CD4-positive, alpha-beta T cell (primary cell): ENCODE results near the gene FAM209B. TPM values are rescaled to one million over a fixed set of nuclear protein-coding genes. Genes with fewer than 3 reads are reported as not detected.
"Not testable (repeated sequence)": the region's sequence is repeated elsewhere in the genome, so short reads cannot be mapped to it uniquely, and the experiment has no call there.

Source experiments
- ATAC-seq: fragments of 200-7000 bp; cut with Tn5 transposase; one replicate; pipeline ENCODE4 v1.10.0; 2022; ENCODE audit warnings: mild to moderate bottlenecking; ENCODE audit not compliant: poor library complexity
- CTCF ChIA-PET: fragments of 350-600 bp; sonication (Branson Sonifier 250); formaldehyde crosslinking; loops from one replicate; lab custom pipeline; 2021; ENCODE audit warnings: antibody characterized with exemption, inconsistent platforms; lab: Charles Lee
- POLR2A ChIA-PET: fragments of 350-600 bp; sonication (Branson Sonifier 250); formaldehyde crosslinking; loops from one replicate; lab custom pipeline; 2021; ENCODE audit warnings: antibody characterized with exemption, inconsistent platforms; lab: Charles Lee
- DNase-seq, 14 experiments: peaks; one replicate each; pipeline ENCODE4 v3.0.0-alpha.2; 2013 to 2020; ENCODE audit warnings: mixed read lengths in 2 of 14
- H3K27ac ChIP-seq, 2 donors: one replicate each; pipeline versions ENCODE4 v1.5.1 to v1.7.0; 2013; ENCODE audit warnings: low read length in 2 of 2, low read depth in 1 of 2, mild to moderate bottlenecking in 1 of 2
- H3K27me3 ChIP-seq, 2 experiments: 1 replicate in 1 of 2; 2 replicates in 1 of 2; pipeline versions ENCODE4 v1.6.1 to v1.7.0; 2013; ENCODE audit warnings: low read length in 2 of 2, control low read depth in 1 of 2, mild to moderate bottlenecking in 1 of 2, moderate library complexity in 1 of 2; ENCODE audit not compliant: insufficient read depth in 2 of 2, control insufficient read depth in 1 of 2
- H3K36me3 ChIP-seq: one replicate; pipeline ENCODE4 v1.6.1; 2013; ENCODE audit warnings: low read length, control low read depth; ENCODE audit not compliant: insufficient read depth
- H3K4me1 ChIP-seq: one replicate; pipeline ENCODE4 v1.6.1; 2013; ENCODE audit warnings: low read length, control low read depth; ENCODE audit not compliant: insufficient read depth
- H3K4me3 ChIP-seq: one replicate; pipeline ENCODE4 v1.5.1; 2013; ENCODE audit warnings: mild to moderate bottlenecking, low read length, moderate library complexity
- H3K9me3 ChIP-seq, 2 experiments: 1 replicate in 1 of 2; 2 replicates in 1 of 2; pipeline versions ENCODE4 v1.6.1 to v1.7.0; 2013; ENCODE audit warnings: low read length in 2 of 2, mild to moderate bottlenecking in 2 of 2, control low read depth in 1 of 2, moderate library complexity in 1 of 2; ENCODE audit not compliant: control insufficient read depth in 1 of 2, insufficient read depth in 1 of 2
- H3K27ac Mint-ChIP-seq: one replicate; pipeline ENCODE4 v1.8.0; 2020; ENCODE audit warnings: mixed read lengths
- H3K27me3 Mint-ChIP-seq: one replicate; pipeline ENCODE4 v1.8.0; 2021; ENCODE audit warnings: mixed read lengths
- H3K36me3 Mint-ChIP-seq: one replicate; pipeline ENCODE4 v1.8.0; 2021; ENCODE audit warnings: low read depth, mixed read lengths
- H3K4me1 Mint-ChIP-seq: one replicate; pipeline ENCODE4 v1.8.0; 2021; ENCODE audit warnings: low read depth, mixed read lengths
- H3K4me3 Mint-ChIP-seq: one replicate; pipeline ENCODE4 v1.8.0; 2020; ENCODE audit warnings: mild to moderate bottlenecking, mixed read lengths
- H3K9me3 Mint-ChIP-seq: one replicate; pipeline ENCODE4 v1.8.0; 2020; ENCODE audit warnings: mixed read lengths
- CTCF ChIP-seq: fragments of 200-600 bp; IDR thresholded peaks from one replicate; pipeline ENCODE4 v1.8.0; 2022; ENCODE audit warnings: antibody characterized with exemption, mild to moderate bottlenecking
- intact Hi-C, 2 experiments: fragments of 100-400 bp; cut with DNase I in 1 of 2; cut with micrococcal nuclease in 1 of 2; formaldehyde crosslinking; loops; one replicate each; pipeline versions ENCODE4 v1.15.1 to v1.9.0; 2023 to 2025; cut with DNase I, micrococcal nuclease
- polyA plus RNA-seq, 2 donors: library from polyadenylated mRNA; unstranded; fragments of 120-200 nt; gene quantifications; one replicate each; pipeline ENCODE4 v1.2.1, GENCODE V29; 2013
- total RNA-seq, 174 experiments: library from RNA in 2 of 174; stranded (reverse) in 2 of 174; gene quantifications; one replicate each; pipeline ENCODE4 v1.2.3 and lab custom pipeline; 2021 to 2026

FAM209B gene
- total RNA-seq (1 to 10 TPM; 3.1 to 3.9 TPM), total RNA-seq (lab: John Stamatoyannopoulos, UW) (0.11 to 2.0 (median 0.61) reads per million in 172 experiments)
- polyA plus RNA-seq (2013, experiment 1 of 2): 1.1 TPM
- 1.9 TPM for polyA plus RNA-seq (2013, experiment 2 of 2)

DNA sequence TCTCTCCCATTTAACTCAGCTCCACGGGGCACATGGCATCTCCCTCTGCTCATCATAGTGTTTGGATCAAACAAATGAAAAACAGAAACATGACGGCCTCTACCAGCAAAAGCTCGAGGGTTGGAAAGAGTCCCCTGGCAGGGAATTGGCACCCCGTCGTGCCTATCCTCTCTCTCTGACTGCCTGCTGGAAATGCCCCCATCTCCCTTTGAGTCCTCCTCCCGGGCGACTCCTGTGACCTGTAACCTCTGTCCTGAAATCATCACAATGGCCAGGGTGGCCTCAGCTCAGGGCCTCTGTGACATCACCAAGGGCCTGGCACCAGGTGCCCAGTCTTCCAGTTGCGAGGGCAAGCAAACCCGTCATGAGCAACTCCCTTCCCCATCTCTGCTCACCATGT, at the start of gene FAM209B:
Gene FAM209B (plus strand): TSS at position 301 of the 400 bp plus-strand sequence. CDS start 96 bp downstream, at position 397.
- H3K4me3 Mint-ChIP-seq, H3K4me1 Mint-ChIP-seq, H3K27ac Mint-ChIP-seq, H3K9me3 Mint-ChIP-seq, H3K4me3 ChIP-seq, H3K9me3 ChIP-seq, DNase-seq, intact Hi-C loops, H3K27me3 Mint-ChIP-seq, CTCF ChIA-PET, H3K4me1 ChIP-seq, H3K27me3 ChIP-seq, H3K27ac ChIP-seq, ATAC-seq, POLR2A ChIA-PET, H3K36me3 ChIP-seq, H3K36me3 Mint-ChIP-seq: not testable (repeated sequence)

DNA sequence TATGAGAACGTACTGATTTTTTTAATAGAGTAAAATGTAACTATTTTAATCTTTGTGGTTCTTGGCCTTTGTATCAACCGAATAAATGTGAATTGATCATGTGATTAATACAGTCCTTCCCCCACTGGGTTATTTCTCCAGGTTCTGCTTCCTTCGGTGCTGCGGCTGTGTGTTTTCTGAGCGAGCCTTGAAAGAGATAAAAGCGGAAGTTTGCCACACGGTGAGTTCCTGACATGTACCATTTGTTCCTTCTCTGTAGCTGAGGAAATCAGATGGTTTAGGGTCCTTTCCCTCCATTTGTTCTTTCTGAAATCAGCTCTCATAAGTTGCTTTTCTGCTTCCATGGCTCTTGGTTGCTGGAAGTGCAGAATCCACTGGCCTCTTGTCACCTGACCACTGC, 49.1 kb upstream of the FAM209B start:
- Histone ChIP-seq H3K4me1 (peaks cover 13% of the 10 kb centered on the region), H3K36me3 (peaks cover 80% of the 10 kb centered on the region), H3K4me3 (peak overlapping the region; percentile 11), H3K27me3 (no peaks in the 10 kb centered on the region), H3K9me3 (no peaks in the 10 kb centered on the region), H3K27ac (peak overlapping the region; percentile 47 to 57)
- intact Hi-C loops: no loop called here
- no peaks in the 10 kb centered on the region for H3K27me3 Mint-ChIP-seq
- H3K4me1 Mint-ChIP-seq: peaks cover 66% of the 10 kb centered on the region
- peak overlapping the region; percentile 81 for H3K4me3 Mint-ChIP-seq
- no peak for TF ChIP-seq CTCF
- POLR2A ChIA-PET: interaction anchor here (1.0 to 1.4 kb wide), 4 partner anchors 10 to 92 kb away, joined by 3 to 5 read pairs (median 4); partner anchors contain the start of genes AURKA and CSTF1
- DNase-seq (peak in 4 of 14 experiments; percentile 41 to 58 (median 45)), ATAC-seq (peak; percentile 84)
- peaks cover 96% of the 10 kb centered on the region for H3K36me3 Mint-ChIP-seq
- H3K9me3 Mint-ChIP-seq: no peaks in the 10 kb centered on the region
- H3K27ac Mint-ChIP-seq: peak overlapping the region; percentile 89
- CTCF ChIA-PET: no interaction called here

DNA sequence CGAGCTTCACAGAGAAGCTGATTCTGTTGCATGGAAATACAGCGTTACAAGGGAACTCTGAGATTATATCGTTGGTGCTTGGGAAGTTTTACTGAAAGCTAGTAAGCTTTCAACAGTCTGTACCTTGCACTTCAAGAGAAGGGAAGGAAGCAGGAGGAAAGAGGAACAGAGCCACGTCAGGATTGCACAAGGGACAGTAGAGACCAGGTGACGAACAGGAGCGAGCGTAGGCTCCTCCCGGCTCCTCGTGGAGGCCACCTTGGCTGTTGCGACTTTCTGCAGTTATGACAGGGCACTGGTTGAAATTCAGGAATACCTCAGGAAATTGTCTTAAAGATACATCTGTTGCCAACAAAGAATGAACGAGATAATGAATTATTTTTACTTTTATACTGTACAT, 45.8 kb upstream of the FAM209B start:
- Histone ChIP-seq H3K27ac (no peak overlapping the region), H3K4me3 (no peak overlapping the region), H3K4me1 (peaks cover 13% of the 10 kb centered on the region), H3K27me3 (no peaks in the 10 kb centered on the region), H3K9me3 (no peaks in the 10 kb centered on the region), H3K36me3 (peaks cover 72% of the 10 kb centered on the region)
- ATAC-seq: no peak
- intact Hi-C loops: no loop called here
- Mint-ChIP-seq H3K27me3 (no peaks in the 10 kb centered on the region), H3K27ac (peak overlapping the region; percentile 17), H3K4me1 (peaks cover 49% of the 10 kb centered on the region), H3K36me3 (peaks cover 93% of the 10 kb centered on the region), H3K4me3 (no peak overlapping the region), H3K9me3 (no peaks in the 10 kb centered on the region)
- no peak for TF ChIP-seq CTCF
- peak in 1 of 14 experiments; percentile 17 for DNase-seq
- POLR2A ChIA-PET: no interaction called here
- CTCF ChIA-PET: no interaction called here

- no peaks in the 10 kb centered on the region for H3K27me3 ChIP-seq
- H3K27ac ChIP-seq: no peak overlapping the region
- H3K4me1 Mint-ChIP-seq: peaks cover 36% of the 10 kb centered on the region
- H3K4me3 Mint-ChIP-seq: no peak overlapping the region
- CTCF ChIA-PET: interaction anchor here (0.7 kb wide), 1 partner anchor 54 kb away, joined by 3 read pairs; no protein-coding TSS in a partner anchor
- H3K4me3 ChIP-seq: no peak overlapping the region
- no peaks in the 10 kb centered on the region for H3K9me3 Mint-ChIP-seq
- H3K27me3 Mint-ChIP-seq: no peaks in the 10 kb centered on the region
- H3K9me3 ChIP-seq: no peaks in the 10 kb centered on the region
- peaks cover 70% of the 10 kb centered on the region for H3K36me3 ChIP-seq
- intact Hi-C loops: no loop called here
- TF ChIP-seq CTCF: no peak
- H3K27ac Mint-ChIP-seq: no peak overlapping the region
- no peak for ATAC-seq
- peaks cover 8% of the 10 kb centered on the region for H3K4me1 ChIP-seq
- DNase-seq: no peak
- H3K36me3 Mint-ChIP-seq: peaks cover 94% of the 10 kb centered on the region
- POLR2A ChIA-PET: no interaction called here
Measured at GRCh38 chr20:56488566-56488965, 44.5 kb upstream of the FAM209B start.
